H9 (cell line): Measurements from ENCODE around the gene NPLOC4. TPM values are rescaled to one million over a fixed set of nuclear protein-coding genes. Genes with fewer than 3 reads are reported as not detected.

Experiments used
- DNase-seq: peaks from one replicate; pipeline ENCODE4 v3.0.0-alpha.2; 2017
- H2AFZ ChIP-seq: one replicate; pipeline ENCODE4 v1.6.1; 2013; ENCODE audit warnings: mild to moderate bottlenecking, low read length, control low read depth, moderate library complexity
- H2AK5ac ChIP-seq: 2 replicates; pipeline ENCODE4 v1.6.1; 2013; ENCODE audit warnings: low read length, control low read depth, mixed read lengths; ENCODE audit not compliant: insufficient read length
- H2BK120ac ChIP-seq: one replicate; pipeline ENCODE4 v1.6.1; 2013; ENCODE audit warnings: low read depth, mild to moderate bottlenecking, low read length, control low read depth, inconsistent platforms; ENCODE audit not compliant: poor library complexity, severe bottlenecking
- H2BK12ac ChIP-seq: 2 replicates; pipeline ENCODE4 v1.6.1; 2013; ENCODE audit warnings: low read length, control low read depth, mixed read lengths, low read depth; ENCODE audit not compliant: insufficient read length
- H2BK15ac ChIP-seq: 2 replicates; pipeline ENCODE4 v1.6.1; 2013; ENCODE audit warnings: low read depth, low read length, control low read depth
- H2BK20ac ChIP-seq: one replicate; pipeline ENCODE4 v1.6.1; 2013; ENCODE audit warnings: low read depth, mild to moderate bottlenecking, low read length, control low read depth, inconsistent platforms; ENCODE audit not compliant: poor library complexity, severe bottlenecking
- H2BK5ac ChIP-seq: 2 replicates; pipeline ENCODE4 v1.6.1; 2013; ENCODE audit warnings: low read length, control low read depth, mixed read lengths; ENCODE audit not compliant: insufficient read length
- H3K14ac ChIP-seq: 2 replicates; pipeline ENCODE4 v1.6.1; 2013; ENCODE audit warnings: low read length, control low read depth; ENCODE audit not compliant: insufficient read depth
- H3K18ac ChIP-seq: 2 replicates; pipeline ENCODE4 v1.6.1; 2013; ENCODE audit warnings: low read depth, mild to moderate bottlenecking, mixed read lengths, low read length, control low read depth; ENCODE audit not compliant: insufficient read length
- H3K23ac ChIP-seq: 2 replicates; pipeline ENCODE4 v1.6.1; 2013; ENCODE audit warnings: low read length, control low read depth, mixed read lengths, low read depth; ENCODE audit not compliant: insufficient read length
- H3K23me2 ChIP-seq: 2 replicates; pipeline ENCODE4 v1.6.1; 2013; ENCODE audit warnings: low read depth, mild to moderate bottlenecking, mixed read lengths, low read length, control low read depth; ENCODE audit not compliant: insufficient read length, poor library complexity, severe bottlenecking
- H3K27ac ChIP-seq: 2 replicates; pipeline ENCODE4 v1.5.1; 2013; ENCODE audit warnings: low read length, control low read depth, mixed read lengths, low read depth; ENCODE audit not compliant: insufficient read length
- H3K27me3 ChIP-seq: 2 replicates; pipeline ENCODE4 v1.6.1; 2013; ENCODE audit warnings: low read length, control low read depth, inconsistent platforms; ENCODE audit not compliant: insufficient read depth
- H3K4ac ChIP-seq: 2 replicates; pipeline ENCODE4 v1.6.1; 2013; ENCODE audit warnings: low read depth, mild to moderate bottlenecking, control low read depth, inconsistent platforms, low read length, moderate library complexity
- H3K4me1 ChIP-seq: 2 replicates; pipeline ENCODE4 v1.6.1; 2013; ENCODE audit warnings: low read length, control low read depth, inconsistent platforms; ENCODE audit not compliant: insufficient read depth
- H3K4me2 ChIP-seq: 2 replicates; pipeline ENCODE4 v1.6.1; 2013; ENCODE audit warnings: low read length, control low read depth, mixed read lengths; ENCODE audit not compliant: insufficient read length, insufficient read depth
- H3K56ac ChIP-seq: 2 replicates; pipeline ENCODE4 v1.6.1; 2013; ENCODE audit warnings: low read depth, mild to moderate bottlenecking, mixed read lengths, low read length, control low read depth; ENCODE audit not compliant: insufficient read length
- H3K79me1 ChIP-seq: 2 replicates; pipeline ENCODE4 v1.6.1; 2013; ENCODE audit warnings: low read depth, mild to moderate bottlenecking, moderate library complexity, low read length, control low read depth, inconsistent platforms; ENCODE audit not compliant: insufficient read depth, poor library complexity, severe bottlenecking
- H3K79me2 ChIP-seq: 2 replicates; pipeline ENCODE4 v1.6.1; 2013; ENCODE audit warnings: low read length, control low read depth, inconsistent platforms; ENCODE audit not compliant: insufficient read depth
- H3K9ac ChIP-seq: 2 replicates; pipeline ENCODE4 v1.6.1; 2013; ENCODE audit warnings: low read length, control low read depth, mixed read lengths; ENCODE audit not compliant: insufficient read length; ENCODE audit errors: extremely low read depth
- H3K9me3 ChIP-seq: one replicate; pipeline ENCODE4 v1.6.1; 2013; ENCODE audit warnings: low read depth, low read length, inconsistent platforms; ENCODE audit not compliant: control insufficient read depth
- H3T11ph ChIP-seq: one replicate; pipeline ENCODE4 v1.6.1; 2013; ENCODE audit warnings: mild to moderate bottlenecking, low read length, control low read depth, inconsistent platforms
- H4K20me1 ChIP-seq: one replicate; pipeline ENCODE4 v1.6.1; 2013; ENCODE audit not compliant: control insufficient read depth, insufficient read length, insufficient read depth
- H4K5ac ChIP-seq: 2 replicates; pipeline ENCODE4 v1.6.1; 2013; ENCODE audit warnings: low read depth, mild to moderate bottlenecking, mixed read lengths, low read length, control low read depth; ENCODE audit not compliant: insufficient read length
- H4K8ac ChIP-seq: replicated peaks from 2 replicates; pipeline ENCODE4 v1.6.1; 2013; ENCODE audit warnings: low read length, control low read depth, mixed read lengths, low read depth; ENCODE audit not compliant: insufficient read length
- H4K91ac ChIP-seq: 2 replicates; pipeline ENCODE4 v1.6.1; 2013; ENCODE audit warnings: low read depth, mild to moderate bottlenecking, moderate library complexity, mixed read lengths, low read length, control low read depth; ENCODE audit not compliant: insufficient read length
- H3K27ac Mint-ChIP-seq, 3 experiments: 2 replicates in 2 of 3; 3 replicates in 1 of 3; pipeline ENCODE4 v1.8.0; 2020 to 2021; ENCODE audit warnings: mixed read lengths in 3 of 3, mild to moderate bottlenecking in 1 of 3, moderate library complexity in 1 of 3
- H3K27me3 Mint-ChIP-seq: 2 replicates; pipeline ENCODE4 v1.8.0; 2021; ENCODE audit warnings: low read depth, mild to moderate bottlenecking, moderate library complexity, mixed read lengths
- H3K36me3 Mint-ChIP-seq, 3 experiments: 2 replicates in 2 of 3; 3 replicates in 1 of 3; pipeline ENCODE4 v1.8.0; 2020 to 2021; ENCODE audit warnings: low read depth in 3 of 3, mixed read lengths in 3 of 3; ENCODE audit not compliant: insufficient read depth in 1 of 3
- H3K4me1 Mint-ChIP-seq, 2 experiments: 2 replicates each; pipeline ENCODE4 v1.8.0; 2020; ENCODE audit warnings: mixed read lengths in 2 of 2
- H3K4me3 Mint-ChIP-seq, 2 experiments: 2 replicates in 1 of 2; 3 replicates in 1 of 2; pipeline ENCODE4 v1.8.0; 2020 to 2021; ENCODE audit warnings: mild to moderate bottlenecking in 2 of 2, mixed read lengths in 2 of 2, moderate library complexity in 1 of 2
- H3K9me3 Mint-ChIP-seq, 2 experiments: 2 replicates in 1 of 2; 3 replicates in 1 of 2; pipeline ENCODE4 v1.8.0; 2020; ENCODE audit warnings: mild to moderate bottlenecking in 2 of 2, mixed read lengths in 2 of 2, moderate library complexity in 1 of 2
- WGBS: extraction: QIAGEN DNeasy Blood & Tissue Kit; methylation state at CpG from one replicate; pipeline ENCODE4 v1.1.7; 2013; ENCODE audit warnings: missing lambda C conversion rate, low lambda C conversion rate, mixed read lengths; ENCODE audit not compliant: insufficient read length; ENCODE audit errors: extremely low coverage; 5-methylcytosine and 5-hydroxymethylcytosine counted together
- total RNA-seq: library from RNA; stranded (reverse); gene quantifications from 2 replicates; pipeline ENCODE4 v1.2.1, GENCODE V29; 2021
- TF ChIP-seq, protein P1 (sequence below): fragments of 200-600 bp; sonication (generic); conservative IDR thresholded peaks from 3 replicates; pipeline ENCODE4 v1.8.0; 2021; ENCODE audit warnings: antibody characterized with exemption, mild to moderate bottlenecking

NPLOC4 gene
- total RNA-seq, 1 experiment from 2014 or later: 103 TPM

DNA sequence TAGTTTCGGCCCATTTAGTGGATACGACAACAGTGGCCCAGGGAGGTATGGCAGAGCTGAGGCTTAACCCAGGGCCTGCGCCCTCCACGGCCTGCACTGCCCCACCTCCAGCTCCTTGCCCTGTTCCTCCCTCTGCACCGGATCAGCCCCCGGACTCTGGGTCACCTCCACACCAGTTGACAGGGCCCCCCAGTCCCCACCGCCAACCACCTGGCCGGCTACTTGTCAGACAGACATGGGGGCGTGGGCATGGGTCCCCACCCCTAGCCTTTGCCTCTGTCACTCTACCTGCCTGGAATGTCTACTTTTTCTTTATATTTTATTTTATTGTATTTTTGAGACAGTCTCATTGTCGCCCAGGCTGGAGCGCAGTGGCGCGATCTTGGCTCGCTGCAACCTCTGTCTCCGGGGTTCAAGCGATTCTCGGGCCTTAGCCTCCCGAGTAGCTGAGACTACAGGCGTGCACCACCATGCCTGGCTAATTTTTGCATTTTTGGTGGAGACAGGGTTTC is 121.3 kb downstream of the NPLOC4 start:
- Histone ChIP-seq H3K4me2 (peak overlapping the region; percentile 79), H3K9ac (no peak overlapping the region), H2AFZ (no peak overlapping the region), H2BK12ac (no peak overlapping the region), H3K18ac (no peak overlapping the region), H4K91ac (no peak overlapping the region), H3K27ac (no peak overlapping the region), H2BK5ac (no peak overlapping the region), H3K14ac (no peak overlapping the region), H3K79me1 (peaks cover 2% of the 10 kb centered on the region), H2AK5ac (no peak overlapping the region), H3K4me1 (peaks cover 4% of the 10 kb centered on the region; the same call in 1 of the 2 replicates), H3K23me2 (peaks cover 43% of the 10 kb centered on the region), H4K8ac (no peak overlapping the region), H3K79me2 (peaks cover 24% of the 10 kb centered on the region; the same call in 1 of the 2 replicates), H3T11ph (no peak overlapping the region), H4K5ac (no peak overlapping the region), H3K9me3 (no peaks in the 10 kb centered on the region), H3K27me3 (no peaks in the 10 kb centered on the region; the same call in 1 of the 2 replicates), H3K4ac (no peak overlapping the region), H2BK120ac (no peak overlapping the region), H3K56ac (no peak overlapping the region), H4K20me1 (no peaks in the 10 kb centered on the region), H2BK20ac (no peak overlapping the region), H2BK15ac (no peak overlapping the region), H3K23ac (no peak overlapping the region)
- WGBS: no CpG with 5 or more reads among the region's 19 CpGs
- no peak for DNase-seq
- TF ChIP-seq, protein P1, sequence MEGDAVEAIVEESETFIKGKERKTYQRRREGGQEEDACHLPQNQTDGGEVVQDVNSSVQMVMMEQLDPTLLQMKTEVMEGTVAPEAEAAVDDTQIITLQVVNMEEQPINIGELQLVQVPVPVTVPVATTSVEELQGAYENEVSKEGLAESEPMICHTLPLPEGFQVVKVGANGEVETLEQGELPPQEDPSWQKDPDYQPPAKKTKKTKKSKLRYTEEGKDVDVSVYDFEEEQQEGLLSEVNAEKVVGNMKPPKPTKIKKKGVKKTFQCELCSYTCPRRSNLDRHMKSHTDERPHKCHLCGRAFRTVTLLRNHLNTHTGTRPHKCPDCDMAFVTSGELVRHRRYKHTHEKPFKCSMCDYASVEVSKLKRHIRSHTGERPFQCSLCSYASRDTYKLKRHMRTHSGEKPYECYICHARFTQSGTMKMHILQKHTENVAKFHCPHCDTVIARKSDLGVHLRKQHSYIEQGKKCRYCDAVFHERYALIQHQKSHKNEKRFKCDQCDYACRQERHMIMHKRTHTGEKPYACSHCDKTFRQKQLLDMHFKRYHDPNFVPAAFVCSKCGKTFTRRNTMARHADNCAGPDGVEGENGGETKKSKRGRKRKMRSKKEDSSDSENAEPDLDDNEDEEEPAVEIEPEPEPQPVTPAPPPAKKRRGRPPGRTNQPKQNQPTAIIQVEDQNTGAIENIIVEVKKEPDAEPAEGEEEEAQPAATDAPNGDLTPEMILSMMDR: no peak
- peaks cover 7 to 16% of the 10 kb centered on the region in 2 experiments; a peak in 4 of 5 replicates for H3K9me3 Mint-ChIP-seq
- no peak overlapping the region for H3K27ac Mint-ChIP-seq
- peak overlapping the region; percentile 80 to 89 for H3K4me3 Mint-ChIP-seq
- H3K36me3 Mint-ChIP-seq: peaks cover 17 to 22% (median 18%) of the 10 kb centered on the region in 3 experiments
- H3K27me3 Mint-ChIP-seq: peaks cover 23% of the 10 kb centered on the region
- H3K4me1 Mint-ChIP-seq: peaks cover 22 to 33% of the 10 kb centered on the region in 2 experiments
